Measurements from ENCODE around the gene STOML1. TPM values are rescaled to one million over a fixed set of nuclear protein-coding genes. Genes with fewer than 3 reads are reported as not detected.

The STOML1 gene
- total RNA-seq, 1 experiment from 2014 or later, result 5.0 TPM

DNA sequence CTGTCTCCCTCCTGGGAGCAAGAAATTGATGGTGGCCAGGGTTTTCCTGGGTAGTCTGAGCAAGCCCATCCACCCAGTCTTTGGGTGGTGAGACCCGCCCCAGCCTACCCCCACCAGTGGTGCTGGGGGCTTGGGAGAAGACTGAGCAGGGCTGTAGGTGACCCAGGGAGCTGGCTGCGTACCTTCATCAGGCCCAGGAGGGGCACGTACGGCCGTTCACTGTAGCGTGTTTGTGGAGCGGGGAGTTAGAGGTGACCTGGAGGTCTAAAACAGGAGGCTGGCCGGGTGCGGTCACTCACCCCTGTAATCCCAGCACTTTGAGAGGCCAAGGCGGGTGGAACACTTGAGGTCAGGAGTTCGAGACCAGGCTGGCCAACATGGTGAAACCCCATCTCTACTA is 54.4 kb downstream of the STOML1 start:
- ATAC-seq, result no peak
- intact Hi-C loops (cut with micrococcal nuclease), result no loop called here
- H3K79me2 ChIP-seq (ENCODE audit: insufficient read depth, low read length), result no peaks in the 10 kb centered on the region

DNA sequence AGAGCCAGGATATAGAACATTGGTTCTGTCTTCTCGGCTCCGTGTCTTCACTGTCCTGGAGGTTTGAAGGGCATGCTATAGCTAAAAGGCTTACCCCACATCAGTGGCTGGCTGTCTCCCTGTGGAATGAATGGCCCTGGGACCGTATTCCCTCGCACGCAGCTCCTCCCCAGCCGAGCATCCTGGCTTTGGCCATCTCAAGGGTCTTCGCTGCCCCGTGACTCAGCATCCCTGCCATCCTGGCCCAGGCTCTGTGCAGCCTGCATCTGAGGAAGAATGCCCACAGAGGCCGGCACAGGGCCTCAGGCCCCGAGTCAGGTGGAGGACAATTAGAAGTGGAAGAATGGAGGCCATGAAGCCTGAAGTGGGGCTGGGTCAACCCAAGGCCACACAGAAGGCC is 54.8 kb downstream of the STOML1 start:
- Histone ChIP-seq H3K79me2 (ENCODE audit: insufficient read depth, low read length) (no peaks in the 10 kb centered on the region), H2AFZ (ENCODE audit: low read depth, low read length, poor library complexity, severe bottlenecking) (no peak overlapping the region), H3K27me3 (ENCODE audit: insufficient read depth, low read length) (no peaks in the 10 kb centered on the region), H4K20me1 (ENCODE audit: insufficient read depth) (no peaks in the 10 kb centered on the region), H3K27ac (ENCODE audit: low read depth, low read length) (no peak overlapping the region), H3K9me2 (ENCODE audit: insufficient read depth) (no peaks in the 10 kb centered on the region), H3K9me3 (ENCODE audit: control insufficient read depth in 1 of 2, insufficient read depth in 1 of 2, low read depth in 1 of 2, low read length in 2 of 2) (no peaks in the 10 kb centered on the region), H3K4me3 (replicated peaks in 1 of 2; ENCODE audit: low read depth in 1 of 2, low read length in 2 of 2) (no peak overlapping the region), H3K4me1 (ENCODE audit: control insufficient read depth in 1 of 2, insufficient read depth in 2 of 2, low read length in 2 of 2) (peaks cover 0 to 18% of the 10 kb centered on the region in 2 experiments; a peak in 2 of 4 replicates), H3K9ac (ENCODE audit: low read length) (no peak overlapping the region), H3K4me2 (ENCODE audit: low read length) (no peak overlapping the region), H3K36me3 (ENCODE audit: control insufficient read depth in 1 of 2, insufficient read depth in 2 of 2, low read length in 2 of 2) (no peaks in the 10 kb centered on the region)
- no TSS peak for BruUV-seq (replicated peaks)
- CTCF ChIA-PET, result interaction anchor here (1.9 kb wide), 1 partner anchor 10 kb away, joined by 9 read pairs; no protein-coding TSS in a partner anchor
- RAD21 ChIA-PET (ENCODE audit: low non-redundant PET in 1 of 2, low total read pairs in 2 of 2, uncharacterized antibody in 2 of 2, unreplicated experiment in 2 of 2), result no interaction called here
- POLR2A ChIA-PET, result no interaction called here
- no peak for ATAC-seq
- intact Hi-C loops (cut with micrococcal nuclease), result no loop called here
- no peak for TF ChIP-seq ELF1 (IDR thresholded peaks at IDR 0.05; ENCODE audit: borderline replicate concordance, low read depth)
- DNase-seq (ENCODE audit: low read depth, low spot score), result no peak

More for the DNA sequence above, 54.4 kb downstream of the STOML1 start:
- Histone ChIP-seq H3K4me2 (ENCODE audit: low read length) (no peak overlapping the region), H3K36me3 (ENCODE audit: control insufficient read depth in 1 of 2, insufficient read depth in 2 of 2, low read length in 2 of 2) (no peaks in the 10 kb centered on the region), H3K4me1 (ENCODE audit: control insufficient read depth in 1 of 2, insufficient read depth in 2 of 2, low read length in 2 of 2) (peaks cover 0 to 18% of the 10 kb centered on the region in 2 experiments; a peak in 2 of 4 replicates), H3K9me2 (ENCODE audit: insufficient read depth) (no peaks in the 10 kb centered on the region), H3K9ac (ENCODE audit: low read length) (no peak overlapping the region), H3K9me3 (ENCODE audit: control insufficient read depth in 1 of 2, insufficient read depth in 1 of 2, low read depth in 1 of 2, low read length in 2 of 2) (no peaks in the 10 kb centered on the region), H2AFZ (ENCODE audit: low read depth, low read length, poor library complexity, severe bottlenecking) (no peak overlapping the region), H3K4me3 (replicated peaks in 1 of 2; ENCODE audit: low read depth in 1 of 2, low read length in 2 of 2) (no peak overlapping the region), H3K27ac (ENCODE audit: low read depth, low read length) (no peak overlapping the region), H4K20me1 (ENCODE audit: insufficient read depth) (no peaks in the 10 kb centered on the region), H3K27me3 (ENCODE audit: insufficient read depth, low read length) (no peaks in the 10 kb centered on the region)
- POLR2A ChIA-PET, result no interaction called here
- RAD21 ChIA-PET (ENCODE audit: low non-redundant PET in 1 of 2, low total read pairs in 2 of 2, uncharacterized antibody in 2 of 2, unreplicated experiment in 2 of 2), result no interaction called here
- CTCF ChIA-PET, result no interaction called here
- BruUV-seq (replicated peaks), result no TSS peak
- no peak for DNase-seq (ENCODE audit: low read depth, low spot score)
- TF ChIP-seq JUND (IDR thresholded peaks at IDR 0.05), result no peak

All from HCT116 (cell line).